Measurements from ENCODE around the gene LIM2. TPM values are rescaled to one million over a fixed set of nuclear protein-coding genes. Genes with fewer than 3 reads are reported as not detected.
"Not testable (repeated sequence)": the region's sequence is repeated elsewhere in the genome, so short reads cannot be mapped to it uniquely, and the experiment has no call there.

Gene LIM2, protein sequence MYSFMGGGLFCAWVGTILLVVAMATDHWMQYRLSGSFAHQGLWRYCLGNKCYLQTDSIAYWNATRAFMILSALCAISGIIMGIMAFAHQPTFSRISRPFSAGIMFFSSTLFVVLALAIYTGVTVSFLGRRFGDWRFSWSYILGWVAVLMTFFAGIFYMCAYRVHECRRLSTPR
- polyA plus RNA-seq (2013, experiment 1 of 4), result 5.5 TPM
- 7.5 TPM for polyA plus RNA-seq (2013, experiment 2 of 4)
- polyA plus RNA-seq (2013, experiment 3 of 4), result 4.2 TPM
- polyA plus RNA-seq (2013, experiment 4 of 4), result 7.4 TPM

DNA sequence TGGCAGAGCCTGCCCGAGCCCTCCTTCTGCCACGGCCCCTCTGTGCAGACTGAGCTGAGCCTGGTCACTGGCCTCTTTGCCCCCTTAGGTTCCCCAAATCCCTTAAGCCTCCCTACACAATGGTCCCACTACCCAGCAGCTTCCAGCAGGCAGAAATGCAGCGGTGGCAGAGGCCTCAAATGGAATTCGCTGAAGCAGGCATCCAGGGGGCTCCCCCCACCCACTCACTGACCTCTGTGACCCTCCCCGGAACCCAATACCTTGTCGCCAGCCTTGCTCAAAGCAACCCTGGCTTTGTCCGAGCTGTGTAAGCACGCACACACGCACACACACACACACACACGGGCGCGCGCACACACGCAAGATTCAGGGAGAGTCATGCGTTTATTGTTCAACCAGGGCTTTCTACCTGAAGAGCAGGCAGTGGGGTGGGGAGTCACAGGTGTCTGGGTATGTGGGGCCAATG, at the start of gene LIM2:
LIM2 (minus strand) TSS at position 51 of the 466 bp plus-strand sequence. CDS start 531 bp downstream, outside the sequence.
- 84 to 86% methylated on average over 15 of the region's 15 CpGs for WGBS, 2 experiments
- Histone ChIP-seq H3K36me3 (ENCODE audit: control insufficient read depth, insufficient read depth, low read length) (no peaks in the 10 kb centered on the region), H3K27me3 (ENCODE audit: control insufficient read depth, insufficient read depth, low read length, poor library complexity, severe bottlenecking) (no peaks in the 10 kb centered on the region), H3K9me3 (ENCODE audit: control insufficient read depth, low read length) (no peaks in the 10 kb centered on the region), H3K4me1 (ENCODE audit: control insufficient read depth, insufficient read depth, low read length) (peaks cover 21% of the 10 kb centered on the region), H3K4me3 (ENCODE audit: insufficient read depth, low read depth, low read length) (no peak within 1 kb of the TSS), H3K27ac (ENCODE audit: insufficient read depth, low read depth, low read length, poor library complexity, severe bottlenecking) (no peak within 1 kb of the TSS)

DNA sequence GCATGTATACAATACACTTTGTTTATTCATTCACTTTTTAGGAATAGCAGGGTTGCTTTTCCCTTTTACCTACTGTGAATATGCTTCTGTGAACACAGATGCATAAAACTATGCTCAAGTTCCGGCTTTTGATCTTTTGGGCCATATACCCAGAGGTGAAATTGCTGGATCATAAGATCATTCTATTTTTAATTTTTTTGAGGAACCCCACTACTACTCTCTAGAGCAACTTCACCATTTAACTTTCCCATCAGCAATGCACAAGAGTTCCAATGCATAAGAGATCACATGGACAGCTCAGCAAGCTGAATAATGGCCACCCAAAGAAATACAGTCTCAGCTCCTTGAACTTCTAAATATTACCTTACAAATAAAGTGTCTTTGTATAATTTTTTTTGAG, 46.7 kb upstream of the LIM2 start:
- H3K4me3 ChIP-seq (ENCODE audit: insufficient read depth, low read depth, low read length), result no peak overlapping the region
- H3K27me3 ChIP-seq (ENCODE audit: control insufficient read depth, insufficient read depth, low read length, poor library complexity, severe bottlenecking), result no peaks in the 10 kb centered on the region
- H3K9me3 ChIP-seq (ENCODE audit: control insufficient read depth, low read length), result no peaks in the 10 kb centered on the region
- WGBS, 2 experiments, result 93 to 95% methylated on average over 1 of the region's 1 CpG
- no peak overlapping the region for H3K27ac ChIP-seq (ENCODE audit: insufficient read depth, low read depth, low read length, poor library complexity, severe bottlenecking)
- no peaks in the 10 kb centered on the region for H3K36me3 ChIP-seq (ENCODE audit: control insufficient read depth, insufficient read depth, low read length)
- H3K4me1 ChIP-seq (ENCODE audit: control insufficient read depth, insufficient read depth, low read length), result no peaks in the 10 kb centered on the region

DNA sequence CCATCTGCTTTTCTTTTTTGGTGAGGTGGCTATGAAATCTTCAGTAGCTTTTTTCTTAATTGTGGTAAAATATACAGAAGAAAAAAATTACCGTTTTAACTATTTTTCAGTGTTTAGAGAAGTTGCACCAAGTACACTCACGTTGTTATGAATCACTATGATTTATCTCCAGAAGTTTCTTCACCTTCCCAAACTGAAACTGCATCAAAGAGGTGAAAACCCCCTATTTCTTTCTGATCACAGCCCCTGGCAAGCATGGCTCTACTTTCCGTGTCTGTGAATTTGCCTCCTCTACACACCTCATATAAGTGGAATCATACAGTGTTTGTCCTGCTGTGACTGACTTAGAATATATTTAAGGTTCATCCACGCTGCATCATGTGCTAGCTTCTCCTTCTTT, 45.3 kb upstream of the LIM2 start:
- H3K27me3 ChIP-seq (ENCODE audit: control insufficient read depth, insufficient read depth, low read length, poor library complexity, severe bottlenecking), result no peaks in the 10 kb centered on the region
- H3K27ac ChIP-seq (ENCODE audit: insufficient read depth, low read depth, low read length, poor library complexity, severe bottlenecking), result no peak overlapping the region
- no peaks in the 10 kb centered on the region for H3K9me3 ChIP-seq (ENCODE audit: control insufficient read depth, low read length)
- H3K4me3 ChIP-seq (ENCODE audit: insufficient read depth, low read depth, low read length), result no peak overlapping the region
- H3K4me1 ChIP-seq (ENCODE audit: control insufficient read depth, insufficient read depth, low read length), result no peaks in the 10 kb centered on the region
- 83 to 91% methylated on average over 3 to 4 of the region's 4 CpGs for WGBS, 2 experiments
- no peaks in the 10 kb centered on the region for H3K36me3 ChIP-seq (ENCODE audit: control insufficient read depth, insufficient read depth, low read length)

DNA sequence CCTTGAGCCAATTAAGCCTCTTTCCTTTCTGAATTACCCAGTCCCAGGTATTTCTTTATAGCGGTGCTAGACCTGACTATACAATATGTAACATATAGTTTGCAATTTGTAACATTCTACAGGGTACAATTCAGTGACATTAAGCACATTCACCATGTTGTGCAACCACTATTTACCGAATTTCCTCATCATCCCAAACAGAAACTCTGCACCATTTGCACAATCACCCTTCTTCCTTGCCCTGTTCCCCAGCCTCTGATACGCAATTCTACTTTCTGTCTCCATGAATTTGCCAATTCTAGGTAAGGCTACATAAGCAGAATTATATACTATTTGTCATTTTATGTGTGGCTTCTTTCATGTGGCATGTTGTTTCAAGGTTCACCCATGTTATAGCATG, 43.4 kb upstream of the LIM2 start:
- H3K4me1 ChIP-seq (ENCODE audit: control insufficient read depth, insufficient read depth, low read length), result no peaks in the 10 kb centered on the region
- no peaks in the 10 kb centered on the region for H3K27me3 ChIP-seq (ENCODE audit: control insufficient read depth, insufficient read depth, low read length, poor library complexity, severe bottlenecking)
- H3K4me3 ChIP-seq (ENCODE audit: insufficient read depth, low read depth, low read length), result no peak overlapping the region
- H3K27ac ChIP-seq (ENCODE audit: insufficient read depth, low read depth, low read length, poor library complexity, severe bottlenecking), result no peak overlapping the region
- no peaks in the 10 kb centered on the region for H3K36me3 ChIP-seq (ENCODE audit: control insufficient read depth, insufficient read depth, low read length)
- H3K9me3 ChIP-seq (ENCODE audit: control insufficient read depth, low read length), result no peaks in the 10 kb centered on the region
- WGBS, 2 experiments, result 75 to 76% methylated on average over 3 of the region's 3 CpGs

DNA sequence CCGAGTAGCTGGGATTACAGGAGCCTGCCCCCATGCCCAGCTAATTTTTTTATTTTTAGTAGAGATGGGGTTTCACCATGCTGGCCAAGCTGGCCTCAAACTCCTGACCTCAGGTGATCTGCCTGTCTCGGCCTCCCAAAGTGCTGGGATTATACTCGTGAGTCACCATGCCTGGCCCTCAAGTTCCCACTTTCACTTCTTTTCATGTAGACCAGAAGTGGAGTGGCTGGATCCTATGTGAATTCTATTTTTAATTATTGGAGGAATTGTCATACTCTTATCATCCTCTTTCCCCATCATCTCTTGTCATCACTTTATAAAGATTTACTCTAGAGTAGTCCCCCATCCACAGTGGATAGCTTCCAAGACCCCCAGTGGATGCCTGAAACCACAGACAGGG, 42.4 kb upstream of the LIM2 start:
- H3K9me3 ChIP-seq (ENCODE audit: control insufficient read depth, low read length), result no peaks in the 10 kb centered on the region
- 73 to 79% methylated on average over 3 of the region's 3 CpGs for WGBS, 2 experiments
- H3K36me3 ChIP-seq (ENCODE audit: control insufficient read depth, insufficient read depth, low read length), result no peaks in the 10 kb centered on the region

DNA sequence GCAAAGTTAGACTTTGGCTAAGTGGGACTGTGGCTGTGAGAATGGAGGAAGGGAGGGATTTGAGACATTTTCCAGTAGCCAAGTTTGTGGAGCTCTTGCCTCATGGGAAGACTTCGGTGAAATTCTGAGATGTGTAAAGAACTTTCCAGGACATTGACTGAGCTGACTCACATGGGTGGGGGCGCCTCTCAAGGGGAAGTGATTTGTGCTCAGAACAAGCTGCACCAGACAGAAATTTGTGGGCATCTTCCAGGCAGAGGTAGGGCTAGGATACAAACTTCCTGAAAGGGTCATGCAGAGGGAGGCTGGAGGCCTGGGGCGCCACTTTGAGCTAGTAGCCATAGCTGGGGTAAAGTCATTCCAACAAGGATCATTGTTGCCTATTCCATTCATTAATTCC, 39.4 kb upstream of the LIM2 start:
- 82 to 86% methylated on average over 3 of the region's 3 CpGs for WGBS, 2 experiments
- Histone ChIP-seq H3K4me3 (ENCODE audit: insufficient read depth, low read depth, low read length) (no peak overlapping the region), H3K9me3 (ENCODE audit: control insufficient read depth, low read length) (no peaks in the 10 kb centered on the region), H3K27me3 (ENCODE audit: control insufficient read depth, insufficient read depth, low read length, poor library complexity, severe bottlenecking) (no peaks in the 10 kb centered on the region), H3K36me3 (ENCODE audit: control insufficient read depth, insufficient read depth, low read length) (no peaks in the 10 kb centered on the region), H3K27ac (ENCODE audit: insufficient read depth, low read depth, low read length, poor library complexity, severe bottlenecking) (no peak overlapping the region), H3K4me1 (ENCODE audit: control insufficient read depth, insufficient read depth, low read length) (no peaks in the 10 kb centered on the region)

More for the DNA sequence above, 42.4 kb upstream of the LIM2 start:
- Histone ChIP-seq H3K27ac (ENCODE audit: insufficient read depth, low read depth, low read length, poor library complexity, severe bottlenecking) (no peak overlapping the region), H3K4me1 (ENCODE audit: control insufficient read depth, insufficient read depth, low read length) (no peaks in the 10 kb centered on the region), H3K4me3 (ENCODE audit: insufficient read depth, low read depth, low read length) (no peak overlapping the region), H3K27me3 (ENCODE audit: control insufficient read depth, insufficient read depth, low read length, poor library complexity, severe bottlenecking) (no peaks in the 10 kb centered on the region)

DNA sequence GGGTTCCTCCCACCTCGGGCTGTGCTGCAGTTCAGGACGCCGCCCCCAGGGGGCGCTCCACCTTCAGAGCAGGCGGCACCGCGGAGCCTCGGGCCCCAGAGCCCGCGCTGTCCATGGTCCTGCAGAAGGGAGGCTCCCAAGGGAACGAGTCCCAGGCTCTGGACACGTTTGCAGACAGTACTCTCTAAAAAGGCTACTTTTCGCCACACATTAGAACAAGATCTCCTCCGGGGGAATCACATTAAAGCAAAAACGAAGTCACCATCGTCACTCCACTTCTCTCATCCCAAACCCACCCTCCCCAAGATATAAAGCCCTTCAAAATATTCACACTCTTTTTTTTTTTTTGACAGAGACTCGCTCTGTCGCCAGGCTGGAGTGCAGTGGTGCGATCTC, 34.3 kb upstream of the LIM2 start:
- Histone ChIP-seq H3K27ac (ENCODE audit: insufficient read depth, low read depth, low read length, poor library complexity, severe bottlenecking) (no peak overlapping the region), H3K36me3 (ENCODE audit: control insufficient read depth, insufficient read depth, low read length) (no peaks in the 10 kb centered on the region), H3K4me3 (ENCODE audit: insufficient read depth, low read depth, low read length) (peak overlapping the region; percentile 13), H3K9me3 (ENCODE audit: control insufficient read depth, low read length) (no peaks in the 10 kb centered on the region), H3K4me1 (ENCODE audit: control insufficient read depth, insufficient read depth, low read length) (no peaks in the 10 kb centered on the region), H3K27me3 (ENCODE audit: control insufficient read depth, insufficient read depth, low read length, poor library complexity, severe bottlenecking) (peaks cover 11% of the 10 kb centered on the region)
- 6 to 10% methylated on average over 19 of the region's 19 CpGs for WGBS, 2 experiments

DNA sequence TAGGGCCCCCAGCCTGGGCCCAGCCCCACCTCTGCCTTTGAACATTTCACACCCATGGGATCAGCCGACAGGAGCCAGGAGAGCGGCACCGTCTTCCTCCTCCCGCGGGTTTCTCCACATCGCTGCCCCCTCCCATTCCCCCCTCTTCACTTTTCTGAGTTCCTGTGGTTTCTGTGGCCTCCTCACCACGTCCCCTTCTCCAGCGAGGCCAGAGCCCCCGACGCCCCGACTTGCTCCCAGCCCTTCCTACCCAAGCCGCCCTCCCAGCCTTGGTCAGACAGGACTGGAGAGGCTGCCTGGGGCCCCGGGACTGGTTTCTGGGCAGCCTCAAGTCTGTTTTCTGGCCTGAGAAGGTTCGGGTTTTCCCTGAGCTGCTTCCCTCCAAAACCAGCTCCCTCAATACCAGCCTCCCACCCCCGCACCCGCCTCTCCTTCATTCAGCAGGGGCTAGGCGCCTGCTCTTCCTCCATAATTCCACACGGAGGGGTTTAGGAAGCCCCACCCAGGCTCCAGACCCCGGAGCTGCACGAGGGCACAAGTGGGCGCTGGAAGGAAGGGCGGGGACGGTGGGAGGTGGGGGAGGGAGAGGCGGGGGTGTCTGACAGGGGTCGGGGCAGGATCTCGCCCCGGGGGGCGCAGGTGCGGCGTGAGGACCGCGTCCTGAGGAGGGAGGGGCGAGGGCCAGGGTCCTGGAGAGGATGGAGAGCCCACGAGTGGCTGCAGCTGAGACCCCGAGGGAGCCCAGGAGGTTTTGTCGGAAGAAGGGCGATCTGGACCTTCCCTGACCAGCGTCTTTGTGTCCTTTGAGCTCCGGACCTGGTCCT, 33.7 kb upstream of the LIM2 start:
- H3K27ac ChIP-seq (ENCODE audit: insufficient read depth, low read depth, low read length, poor library complexity, severe bottlenecking), result no peak overlapping the region
- no peaks in the 10 kb centered on the region for H3K9me3 ChIP-seq (ENCODE audit: control insufficient read depth, low read length)
- peaks cover 11% of the 10 kb centered on the region for H3K27me3 ChIP-seq (ENCODE audit: control insufficient read depth, insufficient read depth, low read length, poor library complexity, severe bottlenecking)
- no peaks in the 10 kb centered on the region for H3K36me3 ChIP-seq (ENCODE audit: control insufficient read depth, insufficient read depth, low read length)
- H3K4me1 ChIP-seq (ENCODE audit: control insufficient read depth, insufficient read depth, low read length), result no peaks in the 10 kb centered on the region
- H3K4me3 ChIP-seq (ENCODE audit: insufficient read depth, low read depth, low read length), result peak overlapping the region; percentile 13
- 21 to 23% methylated on average over 39 of the region's 39 CpGs for WGBS, 2 experiments

DNA sequence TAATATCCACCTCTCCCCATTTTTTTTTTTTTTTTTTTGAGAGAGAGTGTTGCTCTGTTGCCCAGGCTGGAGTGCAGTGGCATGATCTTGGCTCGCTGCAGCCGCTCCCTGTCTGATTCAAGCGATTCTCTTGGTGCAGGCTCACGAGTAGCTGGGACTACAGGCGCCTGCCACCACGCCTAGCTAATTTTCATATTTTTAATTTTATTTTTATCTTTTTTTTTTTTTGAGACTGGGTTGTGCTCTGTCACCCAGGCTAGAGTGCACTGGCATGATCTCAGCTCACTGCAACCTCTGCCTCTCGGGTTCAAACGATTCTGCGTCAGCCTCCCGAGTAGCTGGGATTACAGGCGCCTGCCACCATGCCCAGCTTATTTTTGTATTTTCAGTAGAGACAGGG, 32.7 kb upstream of the LIM2 start:
- peaks cover 11% of the 10 kb centered on the region for H3K27me3 ChIP-seq (ENCODE audit: control insufficient read depth, insufficient read depth, low read length, poor library complexity, severe bottlenecking)
- 87 to 90% methylated on average over 11 of the region's 11 CpGs for WGBS, 2 experiments

DNA sequence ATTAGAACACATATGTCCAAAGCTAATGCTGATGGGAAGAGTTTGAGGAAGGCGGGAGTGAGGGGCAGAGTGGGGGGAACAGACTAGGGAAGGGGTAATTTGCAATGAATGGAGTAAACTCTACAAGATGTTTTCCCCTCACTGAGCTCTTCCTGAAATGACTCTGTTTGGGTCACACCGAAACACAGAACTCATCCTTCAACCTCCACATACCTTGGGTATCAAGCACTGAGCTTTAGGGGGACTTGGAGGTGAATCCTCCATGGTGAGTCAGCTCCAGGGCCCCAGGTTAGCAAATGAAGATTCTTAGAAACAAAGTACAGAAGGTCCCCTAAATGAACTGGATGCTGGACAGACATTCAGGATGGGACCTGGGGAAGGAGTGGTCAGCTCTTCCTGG, 30.9 kb upstream of the LIM2 start:
- Histone ChIP-seq H3K4me3 (ENCODE audit: insufficient read depth, low read depth, low read length) (no peak overlapping the region), H3K36me3 (ENCODE audit: control insufficient read depth, insufficient read depth, low read length) (no peaks in the 10 kb centered on the region), H3K4me1 (ENCODE audit: control insufficient read depth, insufficient read depth, low read length) (no peaks in the 10 kb centered on the region), H3K27me3 (ENCODE audit: control insufficient read depth, insufficient read depth, low read length, poor library complexity, severe bottlenecking) (peaks cover 11% of the 10 kb centered on the region), H3K9me3 (ENCODE audit: control insufficient read depth, low read length) (no peaks in the 10 kb centered on the region), H3K27ac (ENCODE audit: insufficient read depth, low read depth, low read length, poor library complexity, severe bottlenecking) (no peak overlapping the region)
- 91 to 92% methylated on average over 2 of the region's 2 CpGs for WGBS, 2 experiments

More for the DNA sequence above, 32.7 kb upstream of the LIM2 start:
- H3K4me1 ChIP-seq (ENCODE audit: control insufficient read depth, insufficient read depth, low read length); H3K27ac ChIP-seq (ENCODE audit: insufficient read depth, low read depth, low read length, poor library complexity, severe bottlenecking); H3K36me3 ChIP-seq (ENCODE audit: control insufficient read depth, insufficient read depth, low read length); H3K4me3 ChIP-seq (ENCODE audit: insufficient read depth, low read depth, low read length); H3K9me3 ChIP-seq (ENCODE audit: control insufficient read depth, low read length): not testable (repeated sequence)

Measured in ectodermal cell (in vitro differentiated cells).